Upper lobe of right lung (tissue), 1 donor: Measurements from ENCODE around the gene HES3. TPM values are rescaled to one million over a fixed set of nuclear protein-coding genes. Genes with fewer than 3 reads are reported as not detected.

ENCODE experiments used
- ATAC-seq: fragments of 200-7000 bp; cut with Tn5 transposase; one replicate; pipeline ENCODE4 v1.9.1; 2020; ENCODE audit warnings: mild to moderate bottlenecking, moderate library complexity
- DNase-seq: peaks from one replicate; pipeline ENCODE4 v3.0.0-alpha.2; 2020
- H3K27ac ChIP-seq: fragments of 200-600 bp; one replicate; pipeline ENCODE4 v1.8.0; 2022
- H3K27me3 ChIP-seq: fragments of 200-600 bp; one replicate; pipeline ENCODE4 v1.8.0; 2022; ENCODE audit warnings: mild to moderate bottlenecking
- H3K36me3 ChIP-seq: fragments of 200-600 bp; one replicate; pipeline ENCODE4 v1.8.0; 2022
- H3K4me1 ChIP-seq: fragments of 200-600 bp; one replicate; pipeline ENCODE4 v1.8.0; 2022
- H3K4me3 ChIP-seq: fragments of 200-600 bp; one replicate; pipeline ENCODE4 v1.8.0; 2022; ENCODE audit warnings: mild to moderate bottlenecking
- H3K9me3 ChIP-seq: fragments of 200-600 bp; one replicate; pipeline ENCODE4 v1.8.0; 2022
- intact Hi-C: fragments of 100-400 bp; cut with DNase I; formaldehyde crosslinking; loops from one replicate; pipeline ENCODE4 v1.11.0; 2022
- total RNA-seq: library from RNA; stranded (reverse); fragmentation: NEBNext Ultra II Directional; extraction: Animal tissue kit (Norgen Biotek cat#: 25700); gene quantifications from one replicate; pipeline ENCODE4 v1.2.1, GENCODE V29; 2021
- TF ChIP-seq, protein P1 (sequence below): fragments of 200-600 bp; IDR thresholded peaks from one replicate; pipeline ENCODE4 v1.8.0; 2022; ENCODE audit warnings: antibody characterized with exemption
- donor health status: DM: no; HTN: yes; CAD: no; lungs with severe emphysema.

The HES3 gene
- total RNA-seq, 1 donor from 2014 or later: not detected

DNA sequence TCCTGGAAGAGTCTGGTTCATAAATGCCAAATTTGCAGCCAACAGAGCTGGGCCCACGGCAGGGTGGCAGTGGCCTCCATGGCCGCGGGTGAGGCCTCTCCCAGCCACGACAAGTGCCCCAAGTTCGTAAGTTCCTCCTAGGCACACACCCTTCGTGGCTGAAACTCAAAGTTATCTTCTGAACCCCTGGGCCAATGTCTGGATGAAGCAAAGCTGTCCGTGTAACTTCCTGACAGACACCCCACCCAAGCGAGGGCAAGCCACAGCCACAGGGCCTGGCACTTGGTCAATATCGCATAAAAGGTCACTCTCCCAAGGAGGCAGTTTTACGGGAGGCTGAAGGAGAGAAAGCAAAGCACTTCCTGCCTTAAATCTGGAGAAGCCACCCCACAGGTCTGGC is 44.7 kb downstream of the HES3 start:
- intact Hi-C loops: no loop called here
- TF ChIP-seq, protein P1, sequence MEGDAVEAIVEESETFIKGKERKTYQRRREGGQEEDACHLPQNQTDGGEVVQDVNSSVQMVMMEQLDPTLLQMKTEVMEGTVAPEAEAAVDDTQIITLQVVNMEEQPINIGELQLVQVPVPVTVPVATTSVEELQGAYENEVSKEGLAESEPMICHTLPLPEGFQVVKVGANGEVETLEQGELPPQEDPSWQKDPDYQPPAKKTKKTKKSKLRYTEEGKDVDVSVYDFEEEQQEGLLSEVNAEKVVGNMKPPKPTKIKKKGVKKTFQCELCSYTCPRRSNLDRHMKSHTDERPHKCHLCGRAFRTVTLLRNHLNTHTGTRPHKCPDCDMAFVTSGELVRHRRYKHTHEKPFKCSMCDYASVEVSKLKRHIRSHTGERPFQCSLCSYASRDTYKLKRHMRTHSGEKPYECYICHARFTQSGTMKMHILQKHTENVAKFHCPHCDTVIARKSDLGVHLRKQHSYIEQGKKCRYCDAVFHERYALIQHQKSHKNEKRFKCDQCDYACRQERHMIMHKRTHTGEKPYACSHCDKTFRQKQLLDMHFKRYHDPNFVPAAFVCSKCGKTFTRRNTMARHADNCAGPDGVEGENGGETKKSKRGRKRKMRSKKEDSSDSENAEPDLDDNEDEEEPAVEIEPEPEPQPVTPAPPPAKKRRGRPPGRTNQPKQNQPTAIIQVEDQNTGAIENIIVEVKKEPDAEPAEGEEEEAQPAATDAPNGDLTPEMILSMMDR: no peak
- Histone ChIP-seq H3K4me1 (peaks cover 14% of the 10 kb centered on the region), H3K9me3 (no peaks in the 10 kb centered on the region), H3K27me3 (no peaks in the 10 kb centered on the region), H3K27ac (no peak overlapping the region), H3K4me3 (no peak overlapping the region), H3K36me3 (no peaks in the 10 kb centered on the region)
- DNase-seq (no peak), ATAC-seq (peak; percentile 64)

DNA sequence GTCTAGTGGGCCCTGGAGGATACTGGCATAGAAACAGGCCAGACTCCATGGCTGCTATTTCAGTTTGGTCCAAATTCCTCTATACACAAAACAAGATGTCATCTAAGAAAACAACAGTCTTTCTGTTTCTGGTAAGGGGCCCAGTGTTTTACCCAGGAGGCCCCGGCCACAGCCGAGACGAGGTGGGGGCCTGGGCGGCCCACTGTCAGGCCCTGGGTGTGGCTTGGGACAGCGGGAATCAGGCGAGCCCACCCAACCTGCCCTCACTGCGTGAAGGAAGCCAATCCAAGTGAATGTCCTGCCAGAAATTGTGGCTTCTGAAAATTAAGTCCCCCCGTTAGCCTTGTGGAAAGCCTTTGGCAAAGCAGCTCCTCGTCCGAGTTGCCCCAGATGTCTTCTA is 48.1 kb downstream of the HES3 start:
- H3K9me3 ChIP-seq: no peaks in the 10 kb centered on the region
- TF ChIP-seq, protein P1: no peak
- H3K36me3 ChIP-seq: peaks cover 4% of the 10 kb centered on the region
- no peaks in the 10 kb centered on the region for H3K27me3 ChIP-seq
- H3K4me3 ChIP-seq: no peak overlapping the region
- ATAC-seq (no peak), DNase-seq (no peak)
- intact Hi-C loops: no loop called here
- peaks cover 11% of the 10 kb centered on the region for H3K4me1 ChIP-seq
- H3K27ac ChIP-seq: no peak overlapping the region

DNA sequence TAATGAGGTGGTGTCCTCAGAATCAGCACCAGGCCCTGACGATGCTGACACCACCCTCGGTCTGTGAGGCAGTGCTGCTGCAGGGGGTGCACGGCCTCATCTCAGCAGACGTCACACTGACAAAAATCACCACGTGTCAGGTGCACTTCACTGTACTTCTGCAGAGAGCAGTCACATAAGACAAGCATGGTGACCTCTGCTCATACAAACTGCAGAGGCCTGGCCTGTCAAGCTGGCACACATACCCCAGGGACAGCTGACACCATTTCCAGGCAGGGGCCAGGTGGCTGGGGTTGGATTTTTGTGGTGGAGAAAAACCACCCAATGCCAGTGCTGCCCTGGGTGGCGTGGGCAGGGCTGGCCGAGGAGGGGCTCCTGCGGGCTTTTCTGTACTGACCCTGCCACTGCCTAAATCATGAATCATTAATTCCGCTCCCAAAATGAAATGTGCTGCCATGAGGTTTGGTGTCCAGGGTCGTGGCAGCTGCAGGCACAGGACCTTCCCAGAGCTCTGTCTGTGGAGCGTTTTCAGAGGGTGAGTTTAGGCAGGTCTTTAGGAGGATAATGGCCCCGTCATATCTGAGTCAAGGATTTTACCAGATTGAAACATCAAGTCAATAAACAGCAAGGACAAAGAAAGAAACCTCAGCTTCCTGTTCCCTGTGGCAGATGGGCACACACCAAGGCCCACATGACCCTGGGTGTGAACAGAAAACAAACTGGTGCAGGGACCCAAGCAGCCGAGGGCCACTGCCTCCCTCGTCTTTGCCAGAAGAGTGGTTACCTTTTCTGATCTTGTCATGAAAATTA is 50.3 kb downstream of the HES3 start:
- Histone ChIP-seq H3K4me3 (no peak overlapping the region), H3K27me3 (no peaks in the 10 kb centered on the region), H3K4me1 (no peaks in the 10 kb centered on the region), H3K9me3 (no peaks in the 10 kb centered on the region), H3K36me3 (peaks cover 4% of the 10 kb centered on the region), H3K27ac (no peak overlapping the region)
- TF ChIP-seq, protein P1: no peak
- DNase-seq (no peak), ATAC-seq (peak; percentile 44)
- intact Hi-C loops: no loop called here

DNA sequence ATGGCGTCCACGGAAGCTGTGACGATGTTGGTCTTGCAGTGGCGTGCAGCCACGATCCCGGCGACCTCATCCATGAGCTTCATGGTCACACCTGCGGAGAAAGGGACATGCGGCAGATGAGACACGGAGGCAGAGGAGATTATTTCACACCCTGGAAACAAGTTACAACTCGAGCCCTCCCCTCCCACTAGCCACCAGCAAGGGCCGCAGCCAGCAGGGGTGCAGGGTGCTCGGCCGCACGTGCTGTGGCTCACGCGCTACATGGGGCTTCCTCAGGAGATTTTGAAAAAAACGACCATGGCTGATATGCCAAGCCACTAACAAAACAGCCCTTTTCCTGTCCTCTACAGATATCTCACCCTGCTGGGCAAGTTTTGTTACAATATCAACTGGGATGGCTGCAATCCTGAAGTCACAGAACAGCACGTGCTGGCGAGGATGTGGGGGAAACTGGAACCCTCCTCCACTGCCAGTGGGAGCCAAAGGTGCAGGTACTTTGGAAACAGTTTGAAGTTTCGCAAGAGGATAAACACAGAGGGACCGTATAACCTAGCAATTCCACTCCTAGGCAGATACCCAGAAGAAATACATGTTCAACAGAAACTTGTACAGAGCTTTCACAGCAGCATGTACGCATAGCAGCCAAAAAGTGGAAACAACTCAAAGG is 51.0 kb downstream of the HES3 start:
- no peak for DNase-seq
- TF ChIP-seq, protein P1: no peak
- no peak for ATAC-seq
- H3K9me3 ChIP-seq: no peaks in the 10 kb centered on the region
- peaks cover 4% of the 10 kb centered on the region for H3K36me3 ChIP-seq
- no peak overlapping the region for H3K27ac ChIP-seq
- no peak overlapping the region for H3K4me3 ChIP-seq
- H3K4me1 ChIP-seq: no peaks in the 10 kb centered on the region
- intact Hi-C loops: no loop called here
- no peaks in the 10 kb centered on the region for H3K27me3 ChIP-seq

Other genes with a start within 250 kb of the HES3 start
- 60.4 TPM for gene KCNAB2, start 198.3 kb upstream of the HES3 start, total RNA-seq
- gene CHD5, start 63.9 kb upstream of the HES3 start, total RNA-seq: 0.23 TPM
- 308 TPM for gene RPL22, start 44.6 kb upstream of the HES3 start, total RNA-seq
- 12.7 TPM for gene RNF207, start 38.1 kb upstream of the HES3 start, total RNA-seq
- gene ICMT, start 8.2 kb upstream of the HES3 start, total RNA-seq: 56.9 TPM
- 16.9 TPM for gene GPR153, start 16.9 kb downstream of the HES3 start, total RNA-seq
- gene ACOT7, start 149.6 kb downstream of the HES3 start, total RNA-seq: 22.8 TPM
- 5.7 TPM for gene HES2, start 175.7 kb downstream of the HES3 start, total RNA-seq
- 4.3 TPM for gene ESPN, start 180.6 kb downstream of the HES3 start, total RNA-seq
- 10.0 TPM for gene TNFRSF25, start 222.0 kb downstream of the HES3 start, total RNA-seq
- gene PLEKHG5, start 247.5 kb downstream of the HES3 start, total RNA-seq: 12.2 TPM